Activated CD4-positive, alpha-beta memory T cell treated with anti-CD3 and anti-CD28 coated beads, Interleukin-2, amount 10 ng/mL, durations not matched to agents 7 days and 5 days (primary cell): ENCODE data around the gene AMZ1. TPM values are rescaled to one million over a fixed set of nuclear protein-coding genes. Genes with fewer than 3 reads are reported as not detected.
A peak's percentile ranks its signal among the peaks of the same experiment; 100 is the strongest.

Experiments used
- CTCF ChIA-PET: fragments of 350-600 bp; sonication (Branson Sonifier 250); formaldehyde crosslinking; loops from one replicate; lab custom pipeline; 2021; ENCODE audit warnings: antibody characterized with exemption, inconsistent platforms; lab: Charles Lee
- POLR2A ChIA-PET: fragments of 350-600 bp; sonication (Branson Sonifier 250); formaldehyde crosslinking; loops from one replicate; lab custom pipeline; 2021; ENCODE audit warnings: antibody characterized with exemption; lab: Charles Lee
- DNase-seq: peaks from one replicate; pipeline ENCODE4 v3.0.0-alpha.2; 2020
- H3K27ac Mint-ChIP-seq: one replicate; pipeline ENCODE4 v1.8.0; 2021; ENCODE audit warnings: mild to moderate bottlenecking, mixed read lengths
- H3K27me3 Mint-ChIP-seq: one replicate; pipeline ENCODE4 v1.8.0; 2021; ENCODE audit warnings: mixed read lengths
- H3K36me3 Mint-ChIP-seq: one replicate; pipeline ENCODE4 v1.8.0; 2021; ENCODE audit warnings: low read depth, mixed read lengths
- H3K4me1 Mint-ChIP-seq: one replicate; pipeline ENCODE4 v1.8.0; 2021; ENCODE audit warnings: mixed read lengths
- H3K4me3 Mint-ChIP-seq: one replicate; pipeline ENCODE4 v1.8.0; 2021; ENCODE audit warnings: mild to moderate bottlenecking, mixed read lengths
- H3K9me3 Mint-ChIP-seq: one replicate; pipeline ENCODE4 v1.8.0; 2021; ENCODE audit warnings: mixed read lengths
- total RNA-seq, 2 experiments: library from RNA; stranded (reverse); gene quantifications; one replicate each; pipeline ENCODE4 v1.2.3, GENCODE V29; 2021

AMZ1 gene
- total RNA-seq, 2 experiments from 2014 or later = 0.78 to 0.88 TPM

GRCh38 chr7:2713978-2714377 is 26.0 kb downstream of the AMZ1 start:
- POLR2A ChIA-PET = interaction anchor here (0.9 kb wide), 1 partner anchor 15 kb away, joined by 3 read pairs; no protein-coding TSS in a partner anchor
- Mint-ChIP-seq H3K4me3 (no peak overlapping the region), H3K27me3 (peaks cover 5% of the 10 kb centered on the region), H3K4me1 (peaks cover 78% of the 10 kb centered on the region), H3K9me3 (no peaks in the 10 kb centered on the region), H3K36me3 (peaks cover 5% of the 10 kb centered on the region), H3K27ac (no peak overlapping the region)
- CTCF ChIA-PET = interaction anchor here (1.0 to 3.3 kb wide), 3 partner anchors 15 to 45 kb away, joined by 3 to 12 read pairs (median 6); no protein-coding TSS in a partner anchor
- DNase-seq = no peak

DNA sequence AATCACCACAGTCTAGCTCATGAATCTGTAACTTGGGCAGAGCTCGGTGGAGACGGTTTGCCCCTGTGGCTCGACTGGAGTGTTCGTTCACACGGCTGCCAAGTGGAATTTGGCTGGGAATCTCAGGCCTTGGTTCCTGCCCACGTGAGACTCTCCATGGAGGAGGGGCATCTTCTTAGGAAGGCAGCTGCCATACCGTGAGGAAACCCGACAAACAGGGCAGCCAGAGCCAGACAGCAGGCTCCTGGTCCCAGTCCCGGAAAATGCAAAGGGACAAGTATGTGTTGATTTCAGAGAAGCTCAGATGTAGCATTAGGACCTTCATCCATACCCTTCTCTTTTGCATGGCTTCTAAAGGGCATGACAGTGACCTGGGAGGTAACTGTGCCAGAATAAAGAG is 26.6 kb downstream of the AMZ1 start:
- POLR2A ChIA-PET = no interaction called here
- H3K4me3 Mint-ChIP-seq = no peak overlapping the region
- CTCF ChIA-PET = interaction anchor here (1.0 to 3.3 kb wide), 3 partner anchors 16 to 45 kb away, joined by 3 to 12 read pairs (median 6); no protein-coding TSS in a partner anchor
- H3K9me3 Mint-ChIP-seq = no peaks in the 10 kb centered on the region
- H3K4me1 Mint-ChIP-seq = peaks cover 82% of the 10 kb centered on the region
- peaks cover 5% of the 10 kb centered on the region for H3K36me3 Mint-ChIP-seq
- H3K27ac Mint-ChIP-seq = no peak overlapping the region
- DNase-seq = no peak
- H3K27me3 Mint-ChIP-seq = peaks cover 5% of the 10 kb centered on the region

GRCh38 chr7:2715341-2716231 is 27.6 kb downstream of the AMZ1 start:
- DNase-seq = peak; percentile 51
- Mint-ChIP-seq H3K27ac (peak overlapping the region; percentile 69), H3K4me1 (peaks cover 79% of the 10 kb centered on the region), H3K4me3 (no peak overlapping the region), H3K27me3 (peaks cover 5% of the 10 kb centered on the region), H3K9me3 (no peaks in the 10 kb centered on the region), H3K36me3 (peaks cover 5% of the 10 kb centered on the region)
- ChIA-PET CTCF (interaction anchor here (0.9 to 3.3 kb wide), 5 partner anchors 35 to 264 kb away, joined by 3 to 12 read pairs (median 3); no protein-coding TSS in a partner anchor), POLR2A (interaction anchor here (1.8 to 1.9 kb wide), 2 partner anchors 16 to 42 kb away, joined by 8 read pairs; no protein-coding TSS in a partner anchor)

DNA sequence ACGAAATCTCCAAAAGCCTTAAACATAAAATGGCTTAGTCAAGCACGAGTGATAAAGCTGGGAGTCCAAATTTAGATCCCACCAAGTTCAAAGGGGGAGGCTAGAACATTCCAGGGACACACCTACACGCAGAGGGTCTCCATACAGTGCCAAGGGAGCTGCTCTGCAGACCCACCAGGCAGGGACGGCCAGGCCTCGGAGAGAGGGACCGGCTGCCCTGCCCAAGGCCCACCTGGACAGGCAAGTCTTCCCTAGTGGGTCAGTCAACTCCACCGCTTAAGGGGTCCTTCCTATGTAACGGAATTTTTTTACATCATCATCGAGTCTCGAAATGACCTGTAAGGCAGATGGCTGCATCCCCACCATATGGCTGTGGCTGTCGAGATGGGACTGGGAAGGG is 28.5 kb downstream of the AMZ1 start:
- ChIA-PET CTCF (interaction anchor here (1.1 to 3.3 kb wide), 3 partner anchors 35 to 46 kb away, joined by 3 to 12 read pairs (median 7); no protein-coding TSS in a partner anchor), POLR2A (interaction anchor here (1.8 to 1.9 kb wide), 2 partner anchors 17 to 42 kb away, joined by 8 read pairs; no protein-coding TSS in a partner anchor)
- H3K27ac Mint-ChIP-seq = no peak overlapping the region

GRCh38 chr7:2716906-2717292 is 28.9 kb downstream of the AMZ1 start:
- no peaks in the 10 kb centered on the region for H3K9me3 Mint-ChIP-seq
- H3K4me3 Mint-ChIP-seq = no peak overlapping the region
- ChIA-PET POLR2A (interaction anchor here (1.9 kb wide), 1 partner anchor 18 kb away, joined by 8 read pairs; no protein-coding TSS in a partner anchor), CTCF (interaction anchor here (1.2 to 3.3 kb wide), 4 partner anchors 7 to 46 kb away, joined by 3 to 27 read pairs (median 10); no protein-coding TSS in a partner anchor)
- H3K36me3 Mint-ChIP-seq = peaks cover 5% of the 10 kb centered on the region
- no peak for DNase-seq
- peaks cover 5% of the 10 kb centered on the region for H3K27me3 Mint-ChIP-seq
- peaks cover 77% of the 10 kb centered on the region for H3K4me1 Mint-ChIP-seq
- H3K27ac Mint-ChIP-seq = no peak overlapping the region

More for the DNA sequence above, 28.5 kb downstream of the AMZ1 start:
- H3K9me3 Mint-ChIP-seq = no peaks in the 10 kb centered on the region
- H3K4me1 Mint-ChIP-seq = peaks cover 77% of the 10 kb centered on the region
- no peak for DNase-seq
- peaks cover 5% of the 10 kb centered on the region for H3K27me3 Mint-ChIP-seq
- peaks cover 5% of the 10 kb centered on the region for H3K36me3 Mint-ChIP-seq
- H3K4me3 Mint-ChIP-seq = no peak overlapping the region

DNA sequence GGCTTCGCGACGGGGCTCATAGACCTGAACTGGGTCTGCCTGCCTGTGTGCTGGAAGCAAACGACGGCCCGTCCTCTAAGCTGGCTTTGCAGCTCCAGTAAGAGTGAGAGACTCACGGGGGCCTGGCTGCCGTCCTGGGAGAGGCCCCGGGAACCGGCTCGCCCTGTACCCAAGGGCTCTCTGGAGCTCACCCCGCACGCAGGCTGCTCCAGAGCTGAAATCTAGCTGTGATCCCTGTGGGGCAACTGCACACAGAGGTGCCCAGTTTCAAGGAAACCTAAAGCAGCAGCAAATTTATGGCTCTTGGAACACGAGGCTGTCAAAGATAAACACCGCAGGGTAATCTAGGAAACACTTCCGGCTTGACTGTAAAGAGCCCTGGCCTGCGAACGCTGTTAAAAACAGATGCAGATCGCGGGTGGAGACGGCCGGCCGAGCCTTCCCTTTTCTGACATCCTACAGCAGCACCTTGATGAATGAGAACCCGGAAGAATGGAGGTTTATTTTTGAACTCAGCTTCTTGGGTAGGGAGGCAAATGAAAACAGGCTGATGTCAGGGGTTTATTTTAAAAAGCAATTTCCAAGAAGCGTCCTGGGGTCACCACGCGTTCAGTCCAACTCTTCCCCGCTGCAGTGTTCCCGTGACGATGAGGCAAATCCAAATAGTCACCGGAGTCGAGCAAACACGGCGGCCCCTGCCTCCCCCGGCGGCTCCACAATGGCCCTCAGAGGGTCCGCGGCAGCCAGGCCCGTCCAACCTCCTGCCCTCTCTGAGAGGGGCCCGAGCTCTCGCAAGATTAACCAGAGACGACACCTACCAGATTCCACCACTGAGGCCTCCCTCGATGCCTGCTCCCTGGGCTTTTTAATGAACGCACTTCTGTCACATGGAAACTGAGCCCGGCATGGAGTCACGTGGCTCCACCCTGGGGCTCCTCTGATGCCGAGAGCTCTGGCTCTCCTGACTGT is 29.6 kb downstream of the AMZ1 start:
- peak; percentile 34 for DNase-seq
- peak overlapping the region; percentile 34 for H3K27ac Mint-ChIP-seq
- H3K36me3 Mint-ChIP-seq = peaks cover 5% of the 10 kb centered on the region
- H3K4me1 Mint-ChIP-seq = peaks cover 74% of the 10 kb centered on the region
- ChIA-PET CTCF (interaction anchor here (1.1 to 3.3 kb wide), 7 partner anchors 7 to 50 kb away, joined by 3 to 27 read pairs (median 5); no protein-coding TSS in a partner anchor), POLR2A (no interaction called here)
- H3K4me3 Mint-ChIP-seq = no peak overlapping the region
- H3K9me3 Mint-ChIP-seq = no peaks in the 10 kb centered on the region
- H3K27me3 Mint-ChIP-seq = peaks cover 5% of the 10 kb centered on the region

- peaks cover 5% of the 10 kb centered on the region for H3K36me3 Mint-ChIP-seq
- H3K4me1 Mint-ChIP-seq = peaks cover 72% of the 10 kb centered on the region
- no peak overlapping the region for H3K27ac Mint-ChIP-seq
- H3K9me3 Mint-ChIP-seq = no peaks in the 10 kb centered on the region
- peaks cover 5% of the 10 kb centered on the region for H3K27me3 Mint-ChIP-seq
- H3K4me3 Mint-ChIP-seq = no peak overlapping the region
- no peak for DNase-seq
- POLR2A ChIA-PET = interaction anchor here (0.9 to 1.6 kb wide), 3 partner anchors 8 to 19 kb away, joined by 3 to 12 read pairs (median 3); no protein-coding TSS in a partner anchor
- CTCF ChIA-PET = interaction anchor here (0.6 to 2.9 kb wide), 15 partner anchors 8 to 312 kb away, joined by 3 to 27 read pairs (median 5); no protein-coding TSS in a partner anchor
Measured at GRCh38 chr7:2718296-2718965, 30.4 kb downstream of the AMZ1 start.

DNA sequence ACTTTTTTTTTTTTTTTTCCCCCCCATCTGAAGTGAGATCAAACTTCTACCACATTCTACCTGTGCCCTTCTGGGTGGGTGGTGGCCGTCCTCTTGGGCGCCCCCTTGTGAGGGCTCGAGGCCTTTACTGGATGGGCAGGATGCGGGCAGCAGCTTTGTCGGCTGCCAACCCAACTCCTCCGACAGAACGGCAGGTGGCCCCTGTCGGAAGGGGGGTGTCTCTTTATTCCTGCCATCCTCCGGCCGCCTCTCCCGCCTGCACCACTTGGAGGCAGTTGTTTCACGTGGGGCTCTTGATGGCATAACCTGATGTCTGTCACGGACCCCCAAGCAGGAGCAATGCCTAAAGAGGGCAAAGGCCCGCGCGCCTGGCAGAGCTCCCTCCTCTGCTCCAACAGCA is 31.0 kb downstream of the AMZ1 start:
- H3K27me3 Mint-ChIP-seq = no peaks in the 10 kb centered on the region
- peaks cover 5% of the 10 kb centered on the region for H3K36me3 Mint-ChIP-seq
- peak; percentile 69 for DNase-seq
- ChIA-PET CTCF (interaction anchor here (0.6 to 2.9 kb wide), 14 partner anchors 9 to 313 kb away, joined by 3 to 27 read pairs (median 4); no protein-coding TSS in a partner anchor), POLR2A (interaction anchor here (0.9 to 1.6 kb wide), 3 partner anchors 9 to 20 kb away, joined by 3 to 12 read pairs (median 3); no protein-coding TSS in a partner anchor)
- peaks cover 66% of the 10 kb centered on the region for H3K4me1 Mint-ChIP-seq
- H3K9me3 Mint-ChIP-seq = no peaks in the 10 kb centered on the region
- H3K4me3 Mint-ChIP-seq = no peak overlapping the region
- H3K27ac Mint-ChIP-seq = no peak overlapping the region

GRCh38 chr7:2720024-2720423 is 32.0 kb downstream of the AMZ1 start:
- Mint-ChIP-seq H3K4me3 (no peak overlapping the region), H3K27ac (no peak overlapping the region), H3K9me3 (no peaks in the 10 kb centered on the region), H3K36me3 (peaks cover 5% of the 10 kb centered on the region), H3K4me1 (peaks cover 56% of the 10 kb centered on the region), H3K27me3 (no peaks in the 10 kb centered on the region)
- POLR2A ChIA-PET = interaction anchor here (1.1 to 1.7 kb wide), 5 partner anchors 10 to 144 kb away, joined by 3 to 18 read pairs (median 4); no protein-coding TSS in a partner anchor
- CTCF ChIA-PET = interaction anchor here (1.0 to 2.9 kb wide), 7 partner anchors 10 to 51 kb away, joined by 4 to 27 read pairs (median 5); no protein-coding TSS in a partner anchor
- DNase-seq = no peak

DNA sequence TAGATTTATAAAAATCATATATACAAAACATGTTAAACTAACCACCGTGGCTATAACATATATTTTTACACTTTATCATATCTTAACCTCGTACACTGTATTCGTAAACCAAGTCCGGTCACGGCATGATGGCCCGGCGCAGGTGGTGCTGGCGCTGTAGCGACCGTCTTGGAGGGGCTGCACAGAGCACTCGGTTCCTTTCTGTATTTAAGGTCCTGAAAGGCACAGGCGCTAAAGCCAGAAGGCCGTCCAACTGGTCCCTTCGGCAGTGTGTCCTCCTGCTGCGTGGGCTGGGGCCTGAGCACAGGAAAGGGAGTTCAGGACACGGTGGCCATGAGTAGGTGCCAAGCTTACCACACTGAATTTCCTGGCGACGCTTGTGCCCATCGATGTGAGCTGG is 33.8 kb downstream of the AMZ1 start:
- no peak overlapping the region for H3K4me3 Mint-ChIP-seq
- H3K27ac Mint-ChIP-seq = no peak overlapping the region
- peaks cover 38% of the 10 kb centered on the region for H3K4me1 Mint-ChIP-seq
- no peak for DNase-seq
- no peaks in the 10 kb centered on the region for H3K27me3 Mint-ChIP-seq
- H3K9me3 Mint-ChIP-seq = no peaks in the 10 kb centered on the region
- CTCF ChIA-PET = interaction anchor here (1.3 to 1.8 kb wide), 3 partner anchors 10 to 12 kb away, joined by 4 to 14 read pairs (median 4); no protein-coding TSS in a partner anchor
- H3K36me3 Mint-ChIP-seq = no peaks in the 10 kb centered on the region
- POLR2A ChIA-PET = interaction anchor here (1.7 kb wide), 1 partner anchor 11 kb away, joined by 18 read pairs; no protein-coding TSS in a partner anchor

DNA sequence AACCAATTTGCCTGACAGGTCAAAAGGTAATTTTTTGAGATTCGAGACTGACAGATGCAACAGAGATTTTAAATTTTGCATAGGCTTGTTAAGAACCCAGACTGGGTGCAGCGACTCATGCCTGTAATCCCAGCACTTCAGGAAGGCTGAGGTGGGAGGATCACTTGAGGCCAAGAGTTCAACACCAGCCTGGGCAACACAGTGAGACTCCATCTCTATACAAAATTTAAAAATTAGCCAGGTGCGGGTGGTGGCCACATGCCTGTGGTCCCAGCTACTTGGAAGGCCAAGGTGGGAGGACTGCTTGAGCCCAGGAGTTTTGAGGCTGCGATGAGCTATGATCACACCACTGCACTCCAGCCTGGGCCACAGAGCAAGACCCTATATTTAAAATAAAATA is 34.6 kb downstream of the AMZ1 start:
- ChIA-PET CTCF (interaction anchor here (1.3 kb wide), 1 partner anchor 13 kb away, joined by 4 read pairs; no protein-coding TSS in a partner anchor), POLR2A (no interaction called here)
- no peaks in the 10 kb centered on the region for H3K36me3 Mint-ChIP-seq
- no peaks in the 10 kb centered on the region for H3K9me3 Mint-ChIP-seq
- H3K4me3 Mint-ChIP-seq = no peak overlapping the region
- no peak overlapping the region for H3K27ac Mint-ChIP-seq
- peaks cover 31% of the 10 kb centered on the region for H3K4me1 Mint-ChIP-seq
- DNase-seq = no peak
- no peaks in the 10 kb centered on the region for H3K27me3 Mint-ChIP-seq
